IMR-90 (cell line): ENCODE measurements around the gene PHACTR3. TPM values are rescaled to one million over a fixed set of nuclear protein-coding genes. Genes with fewer than 3 reads are reported as not detected.

Experiments
- ATAC-seq: fragments of 200-7000 bp; cut with Tn5 transposase; 2 replicates; pipeline ENCODE4 v1.9.1; 2020; ENCODE audit warnings: low read depth, mild to moderate bottlenecking, moderate library complexity
- BruUV-seq: library from RNA; stranded (reverse); fragments of 400-500 nt; replicated peaks from 2 replicates; lab custom pipeline; 2021; lab: Mats Ljungman, UMichigan
- CTCF ChIA-PET: fragments of 300-600 bp; formaldehyde crosslinking; extraction: SDS; loops from one replicate; lab custom pipeline; 2021; ENCODE audit warnings: antibody characterized with exemption; lab: Yijun Ruan, JAX
- POLR2A ChIA-PET: fragments of 300-600 bp; sonication (Branson Sonifier 250); formaldehyde crosslinking; loops from one replicate; lab custom pipeline; 2022; ENCODE audit warnings: antibody characterized with exemption; ENCODE audit not compliant: unreplicated experiment; lab: Charles Lee
- DNase-seq: peaks from one replicate; pipeline ENCODE4 v3.0.0; 2013
- H2AFZ ChIP-seq: replicated peaks from 2 replicates; pipeline ENCODE3; 2013; ENCODE audit warnings: low read length, mild to moderate bottlenecking; ENCODE audit not compliant: poor library complexity
- H2AK5ac ChIP-seq: 2 replicates; pipeline ENCODE4 v1.6.1; 2013; ENCODE audit warnings: low read depth, low read length, inconsistent platforms
- H2AK9ac ChIP-seq: replicated peaks from 2 replicates; pipeline ENCODE3; 2013; ENCODE audit warnings: mild to moderate bottlenecking, low read depth, low read length, moderate library complexity; ENCODE audit not compliant: poor library complexity
- H2BK120ac ChIP-seq: 2 replicates; pipeline ENCODE4 v1.6.1; 2013; ENCODE audit warnings: low read depth, low read length, inconsistent platforms
- H2BK15ac ChIP-seq: 3 replicates; pipeline ENCODE4 v1.6.1; 2013; ENCODE audit warnings: low read depth, low read length, inconsistent platforms
- H2BK20ac ChIP-seq: 2 replicates; pipeline ENCODE4 v1.6.1; 2013; ENCODE audit warnings: low read depth, mild to moderate bottlenecking, inconsistent platforms, low read length, moderate library complexity
- H2BK5ac ChIP-seq: 2 replicates; pipeline ENCODE4 v1.6.1; 2013; ENCODE audit warnings: mild to moderate bottlenecking, low read depth, low read length, inconsistent platforms; ENCODE audit not compliant: poor library complexity, severe bottlenecking
- H3K14ac ChIP-seq: replicated peaks from 2 replicates; pipeline ENCODE4 v1.6.1; 2013; ENCODE audit warnings: low read depth, low read length, inconsistent platforms
- H3K18ac ChIP-seq: 2 replicates; pipeline ENCODE4 v1.6.1; 2013; ENCODE audit warnings: low read depth, low read length, control low read depth
- H3K23ac ChIP-seq: 2 replicates; pipeline ENCODE4 v1.6.1; 2013; ENCODE audit warnings: low read depth, low read length, inconsistent platforms
- H3K27ac ChIP-seq: 2 replicates; pipeline ENCODE4 v1.5.1; 2013; ENCODE audit warnings: mild to moderate bottlenecking, control low read depth, low read length; ENCODE audit not compliant: insufficient read depth
- H3K27me3 ChIP-seq: 2 replicates; pipeline ENCODE4 v1.6.1; 2013; ENCODE audit warnings: low read length; ENCODE audit not compliant: control insufficient read depth, insufficient read depth
- H3K36me3 ChIP-seq: 2 replicates; pipeline ENCODE4 v1.6.1; 2013; ENCODE audit warnings: low read length, mixed read lengths; ENCODE audit not compliant: control insufficient read depth, insufficient read depth
- H3K4ac ChIP-seq: 2 replicates; pipeline ENCODE4 v1.6.1; 2013; ENCODE audit warnings: low read depth, low read length, inconsistent platforms
- H3K4me1 ChIP-seq: 2 replicates; pipeline ENCODE4 v1.6.1; 2013; ENCODE audit warnings: low read length, mixed read lengths; ENCODE audit not compliant: control insufficient read depth, insufficient read depth
- H3K4me2 ChIP-seq: 2 replicates; pipeline ENCODE4 v1.6.1; 2013; ENCODE audit warnings: low read depth, mild to moderate bottlenecking, control low read depth, low read length, moderate library complexity
- H3K4me3 ChIP-seq: 2 replicates; pipeline ENCODE4 v1.5.1; 2013; ENCODE audit warnings: low read depth, mild to moderate bottlenecking, control low read depth, low read length, moderate library complexity; ENCODE audit not compliant: insufficient read depth
- H3K56ac ChIP-seq: 2 replicates; pipeline ENCODE4 v1.6.1; 2013; ENCODE audit warnings: low read length, inconsistent platforms; ENCODE audit not compliant: insufficient read depth; ENCODE audit errors: extremely low read depth
- H3K79me1 ChIP-seq, 2 experiments: 2 replicates each; pipeline ENCODE4 v1.6.1; 2013; ENCODE audit warnings: low read length in 2 of 2, inconsistent platforms in 1 of 2, low read depth in 1 of 2
- H3K9ac ChIP-seq: 2 replicates; pipeline ENCODE4 v1.6.1; 2013; ENCODE audit warnings: low read depth, low read length, control low read depth
- H3K9me1 ChIP-seq: 2 replicates; pipeline ENCODE4 v1.6.1; 2013; ENCODE audit warnings: low read length, inconsistent platforms; ENCODE audit not compliant: insufficient read depth
- H3K9me3 ChIP-seq: 2 replicates; pipeline ENCODE4 v1.6.1; 2013; ENCODE audit warnings: low read length; ENCODE audit not compliant: control insufficient read depth, insufficient read depth
- H4K20me1 ChIP-seq: 2 replicates; pipeline ENCODE4 v1.6.1; 2013; ENCODE audit warnings: low read length, inconsistent platforms; ENCODE audit not compliant: insufficient read depth
- H4K5ac ChIP-seq: 2 replicates; pipeline ENCODE4 v1.6.1; 2013; ENCODE audit warnings: mild to moderate bottlenecking, low read depth, low read length, control low read depth
- H4K8ac ChIP-seq, 2 experiments: 2 replicates each; pipeline ENCODE4 v1.6.1; 2013; ENCODE audit warnings: low read depth in 2 of 2, low read length in 2 of 2, control low read depth in 1 of 2, inconsistent platforms in 1 of 2
- H4K91ac ChIP-seq: 2 replicates; pipeline ENCODE4 v1.6.1; 2013; ENCODE audit warnings: low read depth, low read length, inconsistent platforms; ENCODE audit not compliant: insufficient read depth
- BHLHE40 ChIP-seq: fragments of 150-350 bp; IDR thresholded peaks from 2 replicates; pipeline ENCODE4 v1.6.1; 2016; ENCODE audit warnings: mild to moderate bottlenecking, low read depth, low read length
- CEBPB ChIP-seq: IDR thresholded peaks from 2 replicates; pipeline ENCODE4 v1.6.1; 2012; ENCODE audit warnings: low read depth, low read length, improper control_type of control experiment
- CHD1 ChIP-seq: IDR thresholded peaks from 2 replicates; pipeline ENCODE4 v1.6.1; 2012; ENCODE audit warnings: low read depth, low read length, improper control_type of control experiment
- FOS ChIP-seq: fragments of 150-350 bp; IDR thresholded peaks from 2 replicates; pipeline ENCODE4 v1.6.1; 2016; ENCODE audit warnings: low read depth, low read length
- MAFK ChIP-seq: IDR thresholded peaks from 2 replicates; pipeline ENCODE4 v1.6.1; 2012; ENCODE audit warnings: low read depth, low read length, improper control_type of control experiment
- MAZ ChIP-seq: IDR thresholded peaks from 2 replicates; pipeline ENCODE4 v1.6.1; 2012; ENCODE audit warnings: low read depth, mild to moderate bottlenecking, low read length, improper control_type of control experiment, moderate library complexity, borderline replicate concordance
- MXI1 ChIP-seq: IDR thresholded peaks from 2 replicates; pipeline ENCODE4 v1.6.1; 2012; ENCODE audit warnings: low read depth, mild to moderate bottlenecking, low read length, moderate library complexity, borderline replicate concordance
- NFE2L2 ChIP-seq: fragments of 150-350 bp; IDR thresholded peaks from 2 replicates; pipeline ENCODE4 v1.6.1; 2016; ENCODE audit warnings: low read depth, mild to moderate bottlenecking, low read length
- POLR2A ChIP-seq: IDR thresholded peaks from 2 replicates; pipeline ENCODE4 v1.6.1; 2012; ENCODE audit warnings: mild to moderate bottlenecking, low read depth, low read length
- RAD21 ChIP-seq: IDR thresholded peaks from 2 replicates; pipeline ENCODE4 v1.6.1; 2012; ENCODE audit warnings: low read length, improper control_type of control experiment
- RCOR1 ChIP-seq: IDR thresholded peaks from 2 replicates; pipeline ENCODE4 v1.6.1; 2012; ENCODE audit warnings: mild to moderate bottlenecking, low read length, improper control_type of control experiment; ENCODE audit not compliant: insufficient replicate concordance
- RFX5 ChIP-seq: IDR thresholded peaks from 2 replicates; pipeline ENCODE4 v1.8.0; 2012; ENCODE audit warnings: low read depth, mild to moderate bottlenecking, low read length, moderate library complexity
- SMC3 ChIP-seq: fragments of 150-350 bp; IDR thresholded peaks from 2 replicates; pipeline ENCODE4 v1.6.1; 2016; ENCODE audit warnings: low read depth, mild to moderate bottlenecking, antibody characterized with exemption, low read length, moderate library complexity
- WGBS, 2 experiments: methylation state at CpG; one replicate each; pipeline versions ENCODE4 v1.1.5 to v1.1.7; 2013; ENCODE audit warnings: missing lambda C conversion rate in 2 of 2; ENCODE audit not compliant: insufficient read length in 1 of 2; ENCODE audit errors: extremely low coverage in 2 of 2; 5-methylcytosine and 5-hydroxymethylcytosine counted together
- dilution Hi-C: fragments of 300-500 bp; cut with HindIII; formaldehyde crosslinking; loops from one replicate; pipeline ENCODE4 v1.14.3; 2018; ENCODE audit warnings: low sequenced_read_pairs; ENCODE audit not compliant: unreplicated experiment
- in situ Hi-C: fragments of 300-500 bp; cut with MboI; formaldehyde crosslinking; loops from 3 replicates; pipeline ENCODE4 v1.14.3; 2019; ENCODE audit warnings: low sequenced_read_pairs, inconsistent platforms, mixed read lengths
- intact Hi-C: fragments of 100-400 bp; cut with micrococcal nuclease; formaldehyde crosslinking; loops from 2 replicates; pipeline ENCODE4 v1.10.0; 2022
- polyA plus RNA-seq, 3 experiments: library from polyadenylated mRNA; depleted of rRNA; stranded (reverse); fragments of >200 nt; gene quantifications; 2 replicates each; pipeline ENCODE4 v1.2.3, GENCODE V29; 2012; ENCODE audit warnings: low replicate concordance in 1 of 3
- total RNA-seq: library from RNA; depleted of rRNA; stranded (reverse); fragments of >200 nt; gene quantifications from 2 replicates; pipeline ENCODE4 v1.2.3, GENCODE V29; 2012
- TF ChIP-seq, protein P1 (sequence below): fragments of 150-350 bp; IDR thresholded peaks from 2 replicates; pipeline ENCODE4 v1.6.1; 2016; ENCODE audit warnings: low read depth, mild to moderate bottlenecking, low read length, moderate library complexity, borderline replicate concordance
- TF ChIP-seq, protein P2 (sequence below): conservative IDR thresholded peaks from 2 replicates; pipeline ENCODE4 v1.5.1; 2012; ENCODE audit warnings: mild to moderate bottlenecking, low read depth, low read length, improper control_type of control experiment
- TF ChIP-seq, protein P3 (sequence below): fragments of 150-350 bp; IDR thresholded peaks from 2 replicates; pipeline ENCODE4 v1.6.1; 2017; ENCODE audit warnings: mild to moderate bottlenecking, antibody characterized with exemption, low read length, low read depth

PHACTR3 gene
- total and polyA plus RNA-seq, 2 of the 4 experiments (the other 2 are of a cell fraction), result not detected

GRCh38 chr20:59596690-59597089 lies 7.7 kb upstream of the PHACTR3 start:
- no peak overlapping the region for H3K4me3 ChIP-seq
- H3K9me1 ChIP-seq, result no peaks in the 10 kb centered on the region
- no peak overlapping the region for H4K8ac ChIP-seq
- no peak overlapping the region for H4K5ac ChIP-seq
- H2AK9ac ChIP-seq, result no peak overlapping the region
- H3K4me2 ChIP-seq, result no peak overlapping the region
- no peaks in the 10 kb centered on the region for H3K4me1 ChIP-seq
- no peak overlapping the region for H2AFZ ChIP-seq
- H3K18ac ChIP-seq, result no peak overlapping the region
- H3K36me3 ChIP-seq, result no peaks in the 10 kb centered on the region
- WGBS, 2 experiments, result no CpG with 5 or more reads among the region's 5 CpGs
- no peak overlapping the region for H2AK5ac ChIP-seq
- H3K9me3 ChIP-seq, result no peaks in the 10 kb centered on the region
- BruUV-seq, result no TSS peak
- TF ChIP-seq BHLHE40, result no peak
- TF ChIP-seq MXI1, result no peak
- no peak for TF ChIP-seq FOS
- TF ChIP-seq, protein P1, sequence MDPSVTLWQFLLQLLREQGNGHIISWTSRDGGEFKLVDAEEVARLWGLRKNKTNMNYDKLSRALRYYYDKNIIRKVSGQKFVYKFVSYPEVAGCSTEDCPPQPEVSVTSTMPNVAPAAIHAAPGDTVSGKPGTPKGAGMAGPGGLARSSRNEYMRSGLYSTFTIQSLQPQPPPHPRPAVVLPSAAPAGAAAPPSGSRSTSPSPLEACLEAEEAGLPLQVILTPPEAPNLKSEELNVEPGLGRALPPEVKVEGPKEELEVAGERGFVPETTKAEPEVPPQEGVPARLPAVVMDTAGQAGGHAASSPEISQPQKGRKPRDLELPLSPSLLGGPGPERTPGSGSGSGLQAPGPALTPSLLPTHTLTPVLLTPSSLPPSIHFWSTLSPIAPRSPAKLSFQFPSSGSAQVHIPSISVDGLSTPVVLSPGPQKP, result no peak
- TF ChIP-seq, protein P2, sequence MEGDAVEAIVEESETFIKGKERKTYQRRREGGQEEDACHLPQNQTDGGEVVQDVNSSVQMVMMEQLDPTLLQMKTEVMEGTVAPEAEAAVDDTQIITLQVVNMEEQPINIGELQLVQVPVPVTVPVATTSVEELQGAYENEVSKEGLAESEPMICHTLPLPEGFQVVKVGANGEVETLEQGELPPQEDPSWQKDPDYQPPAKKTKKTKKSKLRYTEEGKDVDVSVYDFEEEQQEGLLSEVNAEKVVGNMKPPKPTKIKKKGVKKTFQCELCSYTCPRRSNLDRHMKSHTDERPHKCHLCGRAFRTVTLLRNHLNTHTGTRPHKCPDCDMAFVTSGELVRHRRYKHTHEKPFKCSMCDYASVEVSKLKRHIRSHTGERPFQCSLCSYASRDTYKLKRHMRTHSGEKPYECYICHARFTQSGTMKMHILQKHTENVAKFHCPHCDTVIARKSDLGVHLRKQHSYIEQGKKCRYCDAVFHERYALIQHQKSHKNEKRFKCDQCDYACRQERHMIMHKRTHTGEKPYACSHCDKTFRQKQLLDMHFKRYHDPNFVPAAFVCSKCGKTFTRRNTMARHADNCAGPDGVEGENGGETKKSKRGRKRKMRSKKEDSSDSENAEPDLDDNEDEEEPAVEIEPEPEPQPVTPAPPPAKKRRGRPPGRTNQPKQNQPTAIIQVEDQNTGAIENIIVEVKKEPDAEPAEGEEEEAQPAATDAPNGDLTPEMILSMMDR, result no peak
- no peak for TF ChIP-seq RAD21
- no peak for TF ChIP-seq RFX5
- TF ChIP-seq, protein P3, sequence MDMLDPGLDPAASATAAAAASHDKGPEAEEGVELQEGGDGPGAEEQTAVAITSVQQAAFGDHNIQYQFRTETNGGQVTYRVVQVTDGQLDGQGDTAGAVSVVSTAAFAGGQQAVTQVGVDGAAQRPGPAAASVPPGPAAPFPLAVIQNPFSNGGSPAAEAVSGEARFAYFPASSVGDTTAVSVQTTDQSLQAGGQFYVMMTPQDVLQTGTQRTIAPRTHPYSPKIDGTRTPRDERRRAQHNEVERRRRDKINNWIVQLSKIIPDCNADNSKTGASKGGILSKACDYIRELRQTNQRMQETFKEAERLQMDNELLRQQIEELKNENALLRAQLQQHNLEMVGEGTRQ, result no peak
- no peak for TF ChIP-seq SMC3
- no peak for TF ChIP-seq POLR2A
- no peak for TF ChIP-seq MAZ
- TF ChIP-seq CHD1, result no peak
- TF ChIP-seq CEBPB, result no peak
- no peak for TF ChIP-seq MAFK
- no peak for TF ChIP-seq NFE2L2
- TF ChIP-seq RCOR1, result no peak
- H3K27me3 ChIP-seq, result no peaks in the 10 kb centered on the region
- H4K20me1 ChIP-seq, result no peaks in the 10 kb centered on the region
- no peaks in the 10 kb centered on the region for H3K79me1 ChIP-seq
- H3K56ac ChIP-seq, result no peak overlapping the region
- no peak overlapping the region for H2BK120ac ChIP-seq
- H3K9ac ChIP-seq, result no peak overlapping the region
- in situ Hi-C loops, result no loop called here
- ATAC-seq, result no peak
- no peak overlapping the region for H2BK20ac ChIP-seq
- intact Hi-C loops, result no loop called here
- no peak overlapping the region for H2BK15ac ChIP-seq
- H2BK5ac ChIP-seq, result no peak overlapping the region
- no peak overlapping the region for H3K4ac ChIP-seq
- ChIA-PET POLR2A (no interaction called here), CTCF (no interaction called here)
- dilution Hi-C loops, result no loop called here
- no peak overlapping the region for H3K14ac ChIP-seq
- H3K27ac ChIP-seq, result no peak overlapping the region
- no peak overlapping the region for H3K23ac ChIP-seq
- no peak overlapping the region for H4K91ac ChIP-seq
- no peak for DNase-seq
